Suppressor macrophage (primary cell): Measurements from ENCODE around the gene RNF123.
A peak's percentile ranks its signal among the peaks of the same experiment; 100 is the strongest.

Source experiments
- DNase-seq, 4 experiments: peaks; one replicate each; pipeline ENCODE4 v3.0.0-alpha.2; 2020 to 2022
- total RNA-seq, 17 experiments: gene quantifications; one replicate each; lab custom pipeline; 2026; ENCODE audit warnings: mixed read lengths in 6 of 17, inconsistent platforms in 3 of 17; lab: John Stamatoyannopoulos, UW

RNF123 gene
- total RNA-seq, result 16.2 to 42.6 (median 27.7) reads per million in 17 experiments

- DNase-seq, result peak; percentile 92 to 97 (median 94)
These were observed at the start of gene RNF123, which contains the start of gene MST1 for GRCh38 chr3:49689046-49689907. Gene RNF123, plus strand, starts transcription at chr3:49689557. Its CDS starts 1,609 bp downstream, at chr3:49691166. Gene MST1, minus strand, starts transcription at chr3:49689474. Its CDS starts 783 bp downstream, at chr3:49688691.

- no peak for DNase-seq
These were observed 48.1 kb upstream of the RNF123 start for GRCh38 chr3:49641292-49641691.

- DNase-seq, result no peak
These were observed 47.2 kb upstream of the RNF123 start for GRCh38 chr3:49641921-49642707.

- no peak for DNase-seq
These were observed 46.6 kb upstream of the RNF123 start for GRCh38 chr3:49642708-49643145.

- no peak for DNase-seq
These were observed 44.7 kb upstream of the RNF123 start for GRCh38 chr3:49644684-49645083.

- DNase-seq, result no peak
These were observed 43.1 kb upstream of the RNF123 start for GRCh38 chr3:49646236-49646635.

- DNase-seq, result no peak
These were observed 41.6 kb upstream of the RNF123 start for GRCh38 chr3:49647741-49648140.

- no peak for DNase-seq
These were observed 40.9 kb upstream of the RNF123 start for GRCh38 chr3:49648354-49649019.

GRCh38 chr3:49649576-49649975, 39.8 kb upstream of the RNF123 start:
- no peak for DNase-seq

- DNase-seq, result no peak
These were observed 39.2 kb upstream of the RNF123 start for GRCh38 chr3:49650177-49650576.

GRCh38 chr3:49650637-49651036, 38.7 kb upstream of the RNF123 start:
- DNase-seq, result no peak

GRCh38 chr3:49652218-49652902, 37.0 kb upstream of the RNF123 start:
- no peak for DNase-seq

GRCh38 chr3:49652903-49653415, 36.4 kb upstream of the RNF123 start:
- DNase-seq, result no peak

GRCh38 chr3:49653621-49654020, 35.7 kb upstream of the RNF123 start:
- DNase-seq, result no peak

- DNase-seq, result no peak
These were observed 35.1 kb upstream of the RNF123 start for GRCh38 chr3:49654176-49654825.

- no peak for DNase-seq
These were observed 34.3 kb upstream of the RNF123 start for GRCh38 chr3:49654955-49655556.

GRCh38 chr3:49655731-49656285, 33.5 kb upstream of the RNF123 start:
- DNase-seq, result no peak

GRCh38 chr3:49656541-49657112, 32.7 kb upstream of the RNF123 start:
- peak in 3 of 4 experiments; percentile 9 to 24 (median 20) for DNase-seq

GRCh38 chr3:49657208-49657915, 32.0 kb upstream of the RNF123 start:
- DNase-seq, result no peak

- no peak for DNase-seq
These were observed 30.6 kb upstream of the RNF123 start for GRCh38 chr3:49658711-49659110.
